HG03039 (cell line): ENCODE results near the gene DICER1.

Source experiments
- ATAC-seq: cut with Tn5 transposase; IDR thresholded peaks from one replicate; pipeline ENCODE4 v1.9.1; 2021; ENCODE audit warnings: mild to moderate bottlenecking, moderate library complexity; ENCODE audit not compliant: unreplicated experiment

The DICER1 gene

DNA sequence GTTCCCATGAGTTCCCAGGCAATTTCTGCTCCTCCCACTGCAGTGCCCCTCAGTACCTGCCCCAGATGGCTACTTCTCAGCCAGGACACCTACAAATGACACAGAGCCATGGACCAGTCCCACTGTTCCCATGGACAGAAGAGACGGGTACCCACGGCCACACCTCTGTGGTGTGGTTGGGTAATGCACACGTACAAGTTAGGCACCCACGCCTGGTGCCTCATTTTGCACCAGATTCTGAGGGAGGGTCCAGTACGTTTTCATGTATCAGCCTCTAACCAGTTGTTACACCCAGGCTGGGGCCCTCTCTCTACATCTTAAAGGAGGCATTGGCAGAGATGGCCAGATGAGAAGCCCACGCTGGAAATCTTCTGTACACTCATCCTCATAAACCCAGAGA, 114.0 kb downstream of the DICER1 start:
- ATAC-seq: no peak

DNA sequence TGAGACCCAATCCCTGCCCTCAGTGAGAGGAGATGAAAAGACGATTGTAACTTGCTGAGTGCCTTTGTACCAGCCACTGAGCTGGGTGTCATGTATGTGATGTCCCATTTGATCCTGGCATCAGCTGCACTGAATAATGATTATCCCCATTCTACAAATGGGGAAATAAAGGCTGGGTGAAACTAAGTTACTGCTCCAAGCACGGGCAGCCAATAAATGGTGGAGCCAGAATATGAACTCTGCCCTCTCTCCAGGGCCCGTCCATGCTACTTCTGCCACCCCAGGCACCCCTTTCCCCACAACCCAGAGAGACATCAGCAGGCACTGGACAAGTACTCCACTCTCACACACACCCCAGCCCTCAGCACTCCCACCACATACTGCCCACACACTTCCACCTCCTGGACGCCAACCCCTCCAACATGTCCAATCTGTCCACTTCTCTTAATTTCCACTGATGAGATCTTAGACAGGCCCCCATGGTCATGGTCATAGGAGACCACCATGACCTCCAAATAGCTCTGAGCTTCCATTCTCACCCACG, 115.8 kb downstream of the DICER1 start:
- ATAC-seq: no peak

DNA sequence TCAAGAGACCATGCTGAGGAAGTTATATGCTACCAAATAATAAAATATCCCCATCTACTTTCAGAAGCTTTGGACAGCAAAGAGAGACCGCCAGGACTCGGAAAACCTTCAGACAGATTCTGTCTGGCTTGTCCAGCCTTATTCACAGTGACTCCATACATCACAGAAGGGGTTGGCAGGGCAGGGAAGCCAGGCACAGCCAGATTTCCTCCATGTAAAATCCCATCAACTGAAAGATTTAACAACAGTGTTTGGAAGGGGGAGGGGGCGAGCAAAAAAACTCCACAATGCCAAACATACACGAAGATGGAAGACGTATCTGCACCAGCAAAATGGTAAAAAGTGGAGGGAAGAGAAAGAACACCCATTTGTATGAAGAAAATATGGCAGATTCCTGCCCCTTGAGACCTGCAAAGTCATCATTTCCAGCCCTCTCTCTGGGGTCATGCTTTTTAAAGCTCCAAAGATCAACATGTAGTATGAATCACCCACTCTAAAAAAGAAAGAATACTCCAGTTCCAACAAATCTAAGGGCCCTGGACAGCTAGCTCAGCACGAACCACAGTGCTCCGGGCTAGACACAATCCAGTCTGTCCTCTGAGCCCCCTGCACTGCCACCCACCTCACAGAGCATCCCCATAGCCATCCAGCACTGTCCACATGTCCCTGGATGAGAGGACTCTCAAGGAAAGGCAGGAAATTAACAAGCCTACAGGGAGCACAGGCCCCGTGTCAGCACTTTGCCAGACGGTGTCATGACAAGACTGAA, 116.4 kb downstream of the DICER1 start:
- ATAC-seq: no peak

GRCh38 chr14:95039993-95040348, 117.4 kb downstream of the DICER1 start:
- no peak for ATAC-seq

- ATAC-seq: no peak
Measured at GRCh38 chr14:95039259-95039992, 117.9 kb downstream of the DICER1 start.

DNA sequence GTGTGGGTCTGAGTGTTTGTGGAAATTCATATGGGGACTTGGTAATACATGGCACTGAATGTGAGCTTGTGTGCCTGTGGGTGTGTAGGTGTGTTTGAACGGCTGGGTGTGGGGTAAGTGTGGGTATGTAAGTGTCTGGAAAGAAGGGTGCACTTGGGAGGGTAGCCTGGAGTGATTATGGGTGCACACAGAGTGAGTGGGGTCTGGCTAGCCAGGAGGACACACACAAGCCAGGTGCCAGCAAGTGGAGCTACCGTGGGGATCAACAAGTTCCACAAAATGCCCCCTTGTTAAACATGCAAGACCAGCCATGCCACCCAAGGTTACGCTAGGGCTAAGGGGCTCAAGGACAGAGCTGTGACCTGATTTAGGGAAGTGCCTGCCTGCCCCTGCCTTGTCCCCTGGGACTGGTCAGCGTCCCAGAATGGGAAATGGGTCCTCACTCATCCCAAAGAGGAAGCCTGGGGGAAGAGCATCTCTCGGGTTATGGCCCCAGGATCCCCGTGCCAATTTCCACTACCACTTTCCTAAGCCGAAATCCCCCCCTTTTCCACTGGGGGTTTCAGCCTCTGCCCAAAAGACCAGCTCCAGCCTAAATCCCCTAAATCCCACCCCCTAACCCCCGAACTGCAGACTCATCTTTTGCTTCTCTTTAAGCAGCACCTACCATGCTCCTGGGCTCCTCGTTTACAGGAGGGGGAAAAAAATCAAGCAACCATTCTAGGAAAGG, 118.6 kb downstream of the DICER1 start:
- no peak for ATAC-seq

DNA sequence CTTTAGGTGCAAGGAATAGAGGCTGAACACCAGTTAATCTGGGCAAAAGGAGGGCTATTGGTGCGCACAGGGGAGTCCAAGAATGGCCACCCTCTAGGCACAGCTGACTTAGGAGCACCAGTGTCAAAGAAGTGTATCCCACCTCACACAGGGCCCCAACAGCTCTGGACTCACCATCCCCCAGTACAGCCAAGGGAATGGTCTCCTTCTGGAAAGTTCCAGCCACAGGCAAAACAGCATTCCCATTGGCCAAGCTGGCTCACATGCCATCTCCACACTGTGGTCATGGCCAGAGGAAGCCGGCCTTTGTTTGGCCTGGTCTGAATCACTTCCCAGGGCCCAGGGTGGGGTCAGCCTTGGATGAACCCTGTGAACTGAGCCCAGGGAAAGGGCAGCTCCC, 120.1 kb downstream of the DICER1 start:
- ATAC-seq: no peak
